Prostate gland (tissue), 2 donors: ENCODE results near the gene EEF1AKMT3. TPM values are rescaled to one million over a fixed set of nuclear protein-coding genes. Genes with fewer than 3 reads are reported as not detected.

Experiments
- DNase-seq: peaks from one replicate; pipeline ENCODE4 v3.0.0-alpha.2; 2019; ENCODE audit warnings: low spot score
- H3K27ac ChIP-seq, 2 donors: fragments of 200-600 bp; sonication (generic); 2 replicates each; pipeline ENCODE4 v1.5.1; 2017 to 2019
- H3K27me3 ChIP-seq: fragments of 200-600 bp; sonication (generic); replicated peaks from 2 replicates; pipeline ENCODE4 v1.5.1; 2019; ENCODE audit not compliant: insufficient read depth
- H3K36me3 ChIP-seq, 2 donors: fragments of 200-600 bp; sonication (generic); 1 replicate in 1 of 2; 2 replicates in 1 of 2; pipeline versions ENCODE4 v1.5.1 to v1.8.1; 2017 to 2019
- H3K4me1 ChIP-seq: fragments of 200-600 bp; sonication (generic); replicated peaks from 2 replicates; pipeline ENCODE4 v1.5.1; 2019
- H3K4me3 ChIP-seq, 2 donors: fragments of 200-600 bp; sonication (generic); 2 replicates each; pipeline ENCODE4 v1.5.1; 2017 to 2019
- H3K9me3 ChIP-seq: fragments of 200-600 bp; sonication (generic); 2 replicates; pipeline ENCODE4 v1.5.1; 2017
- CTCF ChIP-seq, 4 experiments: fragments of 200-600 bp in 2 of 4; fragments of 450-650 bp in 2 of 4; sonication (generic) in 2 of 4; IDR thresholded peaks; 1 replicate in 3 of 4; 2 replicates in 1 of 4; pipeline ENCODE4 v1.5.1; 2016 to 2019; ENCODE audit warnings: antibody characterized with exemption in 4 of 4, mild to moderate bottlenecking in 2 of 4, moderate library complexity in 2 of 4
- POLR2A ChIP-seq: fragments of 450-650 bp; IDR thresholded peaks from one replicate; pipeline ENCODE4 v1.6.1; 2016; ENCODE audit warnings: antibody characterized with exemption, mild to moderate bottlenecking
- POLR2AphosphoS5 ChIP-seq: sonication (generic); formaldehyde crosslinking; IDR thresholded peaks from one replicate; pipeline ENCODE4 v1.6.1; 2017; ENCODE audit warnings: antibody characterized with exemption
- WGBS: methylation state at CpG from one replicate; pipeline ENCODE4 v1.1.5; 2018; 5-methylcytosine and 5-hydroxymethylcytosine counted together
- intact Hi-C: fragments of 100-400 bp; cut with DNase I; formaldehyde crosslinking; loops from one replicate; pipeline ENCODE4 v1.14.2; 2022
- microRNA counts, 2 donors: library from miRNA; unstranded; fragments of <30 nt; microRNA quantifications; one replicate each; lab custom pipeline; 2016 to 2017
- microRNA-seq: library from miRNA; unstranded; fragments of <30 nt; microRNA quantifications from one replicate; pipeline ENCODE4, GENCODE V29; 2016
- small RNA-seq, 2 donors: library from RNA; depleted of rRNA; stranded (forward); fragments of <200 nt; gene quantifications; one replicate each; pipeline ENCODE3, GENCODE V24; 2016
- total RNA-seq, 2 donors: library from RNA; depleted of rRNA; stranded (reverse); fragments of >200 nt; gene quantifications; one replicate each; pipeline ENCODE4 v1.1.0, GENCODE V29; 2016

The EEF1AKMT3 gene
- total RNA-seq, 2 donors from 2014 or later = 12.1 to 12.6 TPM

- intact Hi-C loops = loop anchor here (5.0 kb wide), 1 partner anchor 44 kb away; the partner anchor contains the start of gene TSFM
- peaks cover 1% of the 10 kb centered on the region for H3K4me1 ChIP-seq
- TF ChIP-seq POLR2AphosphoS5 (no peak), CTCF (IDR thresholded peaks at IDR 0.05) (no peak), POLR2A (no peak)
- H3K9me3 ChIP-seq = no peaks in the 10 kb centered on the region
- H3K27me3 ChIP-seq = no peaks in the 10 kb centered on the region
- H3K27ac ChIP-seq = no peak overlapping the region
- H3K36me3 ChIP-seq = peaks cover 31 to 58% of the 10 kb centered on the region in 2 donors
- H3K4me3 ChIP-seq = no peak overlapping the region
- no peak for DNase-seq
- whole genome bisulfite sequencing = 97% methylated on average over 2 of the region's 2 CpGs
Measured at GRCh38 chr12:57826400-57826799, 54.0 kb downstream of the EEF1AKMT3 start.

- TF ChIP-seq CTCF (IDR thresholded peaks at IDR 0.05) (no peak), POLR2AphosphoS5 (no peak), POLR2A (no peak)
- Histone ChIP-seq H3K9me3 (no peaks in the 10 kb centered on the region), H3K36me3 (peaks cover 31 to 56% of the 10 kb centered on the region in 2 donors), H3K4me1 (peaks cover 7% of the 10 kb centered on the region), H3K4me3 (no peak overlapping the region), H3K27ac (no peak overlapping the region), H3K27me3 (no peaks in the 10 kb centered on the region)
- no peak for DNase-seq
- intact Hi-C loops = loop anchor here (5.0 kb wide), 1 partner anchor 45 kb away; the partner anchor contains the start of gene TSFM
- 73% methylated on average over 1 of the region's 1 CpG for WGBS
Measured at GRCh38 chr12:57826966-57827365, 54.6 kb downstream of the EEF1AKMT3 start.

GRCh38 chr12:57829025-57829777 is 56.8 kb downstream of the EEF1AKMT3 start:
- H3K9me3 ChIP-seq = no peaks in the 10 kb centered on the region
- H3K4me3 ChIP-seq = no peak overlapping the region
- peaks cover 16% of the 10 kb centered on the region for H3K4me1 ChIP-seq
- WGBS = 59% methylated on average over 10 of the region's 10 CpGs
- TF ChIP-seq POLR2A (no peak), CTCF (IDR thresholded peaks at IDR 0.05) (no peak), POLR2AphosphoS5 (no peak)
- no peaks in the 10 kb centered on the region for H3K27me3 ChIP-seq
- intact Hi-C loops = loop anchor here (5.0 kb wide), 1 partner anchor 47 kb away; the partner anchor contains the start of gene TSFM
- no peak overlapping the region for H3K27ac ChIP-seq
- no peak for DNase-seq
- peaks cover 25 to 35% of the 10 kb centered on the region in 2 donors for H3K36me3 ChIP-seq

GRCh38 chr12:57830393-57830792 is 58.0 kb downstream of the EEF1AKMT3 start:
- peaks cover 24% of the 10 kb centered on the region in 2 donors for H3K36me3 ChIP-seq
- WGBS = 88% methylated on average over 2 of the region's 2 CpGs
- H3K27me3 ChIP-seq = no peaks in the 10 kb centered on the region
- no peaks in the 10 kb centered on the region for H3K9me3 ChIP-seq
- H3K27ac ChIP-seq = no peak overlapping the region
- intact Hi-C loops = no loop called here
- DNase-seq = no peak
- H3K4me1 ChIP-seq = peaks cover 23% of the 10 kb centered on the region
- TF ChIP-seq POLR2AphosphoS5 = no peak
- no peak for TF ChIP-seq POLR2A
- no peak for TF ChIP-seq CTCF (IDR thresholded peaks at IDR 0.05)
- no peak overlapping the region for H3K4me3 ChIP-seq

MicroRNAs within 50 kb of the gene (microRNA counts, 767-probe panel; counts per million panel counts)
- microRNA hsa-miR-26a-5p (lab: Ali Mortazavi, UCI) = 4,278 to 4,614 counts per million in 2 donors

Small RNA genes lying within 50 kb of the gene (microRNA-seq; reads per million reads assigned to microRNA genes)
- gene MIR26A2 (153 reads per million, percentile 76 among the genes with 10 or more reads in this experiment), gene MIR6759 (not detected)

Small RNA genes lying within 50 kb of the gene (small RNA-seq; reads per million reads assigned to genes)
- 3.6 to 7.0 reads per million in 2 donors for gene MIR26A2
- 0 reads per million in 2 donors for gene RNU6-1083P

Other genes with a start within 250 kb of the EEF1AKMT3 start
- 10 to 100 TPM; 54.5 to 92.1 TPM for gene MBD6, start 249.8 kb upstream of the EEF1AKMT3 start, total RNA-seq
- 100 to 1,000 TPM; 131 to 157 TPM for gene DCTN2, start 225.4 kb upstream of the EEF1AKMT3 start, total RNA-seq
- gene KIF5A, start 222.6 kb upstream of the EEF1AKMT3 start, total RNA-seq = 1 to 10 TPM in 1 of 2 donors, under 1 TPM in 1; 0.50 to 3.7 TPM
- 10 to 100 TPM; 37.4 to 51.1 TPM for gene PIP4K2C, start 181.4 kb upstream of the EEF1AKMT3 start, total RNA-seq
- gene DTX3, start 167.8 kb upstream of the EEF1AKMT3 start, total RNA-seq = 10 to 100 TPM; 42.2 to 59.9 TPM
- 10 to 100 TPM; 16.6 to 32.5 TPM for gene ARHGEF25, start 161.2 kb upstream of the EEF1AKMT3 start, total RNA-seq
- gene B4GALNT1, start 139.4 kb upstream of the EEF1AKMT3 start, total RNA-seq = 1 to 10 TPM; 2.2 to 6.7 TPM
- 100 to 1,000 TPM; 210 to 321 TPM for gene OS9, start 78.5 kb upstream of the EEF1AKMT3 start, total RNA-seq
- 1 to 10 TPM in 1 of 2 donors, under 1 TPM in 1; 0.82 to 4.2 TPM for gene AGAP2, start 33.9 kb upstream of the EEF1AKMT3 start, total RNA-seq
- 100 to 1,000 TPM in 1 of 2 donors, 10 to 100 TPM in 1; 40.4 to 127 TPM for gene TSPAN31, start 27.6 kb upstream of the EEF1AKMT3 start, total RNA-seq
- 100 to 1,000 TPM in 1 of 2 donors, 10 to 100 TPM in 1; 97.5 to 103 TPM for gene CDK4, start 20.3 kb upstream of the EEF1AKMT3 start, total RNA-seq
- 10 to 100 TPM; 11.1 to 13.2 TPM for gene MARCHF9, start 17.5 kb upstream of the EEF1AKMT3 start, total RNA-seq
- gene CYP27B1, start 5.5 kb upstream of the EEF1AKMT3 start, total RNA-seq = under 1 TPM; 0.14 to 0.91 TPM
- gene METTL1, start 509 bp upstream of the EEF1AKMT3 start, total RNA-seq = 10 to 100 TPM in 1 of 2 donors, 1 to 10 TPM in 1; 4.9 to 14.3 TPM
- gene TSFM, start 10.2 kb downstream of the EEF1AKMT3 start, total RNA-seq = 10 to 100 TPM; 24.3 to 39.6 TPM
- 1 to 10 TPM; 3.1 to 3.5 TPM for gene AVIL, start 46.1 kb downstream of the EEF1AKMT3 start, total RNA-seq
- gene CTDSP2, start 74.1 kb downstream of the EEF1AKMT3 start, total RNA-seq = 100 to 1,000 TPM in 1 of 2 donors, 10 to 100 TPM in 1; 99.2 to 159 TPM
- gene ATP23, start 169.0 kb downstream of the EEF1AKMT3 start, total RNA-seq = 10 to 100 TPM in 1 of 2 donors, 1 to 10 TPM in 1; 8.0 to 15.0 TPM